ENCODE measurements around the gene FBXL15. TPM values are rescaled to one million over a fixed set of nuclear protein-coding genes. Genes with fewer than 3 reads are reported as not detected.

The FBXL15 gene
- total and polyA plus RNA-seq, 2 of the 4 experiments (the other 2 are of a cell fraction) = 3.0 to 8.4 TPM

GRCh38 chr10:102434394-102435132 lies 13.9 kb downstream of the FBXL15 start:
- no CpG with 5 or more reads among the region's 9 CpGs for WGBS, 2 experiments (ENCODE audit: extremely low coverage in 2 of 2, insufficient read length in 1 of 2)

More at GRCh38 chr10:102434394-102435132, 13.9 kb downstream of the FBXL15 start:
- Histone ChIP-seq H3K27ac (ENCODE audit: insufficient read depth, low read length) (peak overlapping the region; percentile 28; the same call in 1 of the 2 replicates), H3K4me3 (ENCODE audit: insufficient read depth, low read depth, low read length) (no peak overlapping the region), H3K4me2 (ENCODE audit: low read depth, low read length) (0 out of 2 replicates have a peak overlapping the region, but pooled peaks have one; percentile 11), H3K36me3 (ENCODE audit: control insufficient read depth, insufficient read depth, low read length) (no peaks in the 10 kb centered on the region), H2AFZ (replicated peaks; ENCODE audit: low read length, poor library complexity) (peak overlapping the region; percentile 85), H3K27me3 (ENCODE audit: control insufficient read depth, insufficient read depth, low read length) (no peaks in the 10 kb centered on the region), H2BK15ac (ENCODE audit: low read depth, low read length) (peak overlapping the region; percentile 61; the same call in 2 of the 3 replicates), H3K23ac (ENCODE audit: low read depth, low read length) (peak overlapping the region; percentile 49; the same call in 1 of the 2 replicates), H3K9me1 (ENCODE audit: insufficient read depth, low read length) (peaks cover 5% of the 10 kb centered on the region; the same call in 1 of the 2 replicates), H3K9me3 (ENCODE audit: control insufficient read depth, insufficient read depth, low read length) (no peaks in the 10 kb centered on the region), H2AK5ac (ENCODE audit: low read depth, low read length) (peak overlapping the region; percentile 48; the same call in 1 of the 2 replicates), H3K56ac (ENCODE audit: extremely low read depth, insufficient read depth, low read length) (no peak overlapping the region), H2BK20ac (ENCODE audit: low read depth, low read length) (peak overlapping the region; percentile 61), H2AK9ac (replicated peaks; ENCODE audit: low read depth, low read length, poor library complexity) (peak overlapping the region; percentile 57), H2BK5ac (ENCODE audit: low read depth, low read length, poor library complexity, severe bottlenecking) (peak overlapping the region; percentile 7), H4K20me1 (ENCODE audit: insufficient read depth, low read length) (no peaks in the 10 kb centered on the region), H3K14ac (replicated peaks; ENCODE audit: low read depth, low read length) (peak overlapping the region; percentile 62), H4K8ac (ENCODE audit: low read depth in 2 of 2, low read length in 2 of 2) (peak overlapping the region; percentile 34 to 94), H4K5ac (ENCODE audit: low read depth, low read length) (peak overlapping the region; percentile 93), H3K9ac (ENCODE audit: low read depth, low read length) (0 out of 2 replicates have a peak overlapping the region, but pooled peaks have one; percentile 19), H3K4me1 (ENCODE audit: control insufficient read depth, insufficient read depth, low read length) (peaks cover 13% of the 10 kb centered on the region), H3K18ac (ENCODE audit: low read depth, low read length) (peak overlapping the region; percentile 69), H3K79me1 (ENCODE audit: low read depth in 1 of 2, low read length in 2 of 2) (peaks cover 6 to 18% of the 10 kb centered on the region in 2 experiments; a peak in 3 of 4 replicates), H2BK120ac (ENCODE audit: low read depth, low read length) (peak overlapping the region; percentile 74; the same call in 1 of the 2 replicates), H4K91ac (ENCODE audit: insufficient read depth, low read depth, low read length) (peak overlapping the region; percentile 61; the same call in 1 of the 2 replicates), H3K4ac (ENCODE audit: low read depth, low read length) (peak overlapping the region; percentile 66)
- peak; percentile 64 for DNase-seq
- ATAC-seq (ENCODE audit: low read depth) = peak; percentile 6; the same call in 1 of the 2 replicates
- dilution Hi-C loops (cut with HindIII; ENCODE audit: low sequenced_read_pairs, unreplicated experiment) = no loop called here
- in situ Hi-C loops (cut with MboI; ENCODE audit: low sequenced_read_pairs) = no loop called here
- CTCF ChIA-PET = no interaction called here
- POLR2A ChIA-PET (ENCODE audit: unreplicated experiment) = interaction anchor here (0.6 kb wide), 1 partner anchor 18 kb away, joined by 5 read pairs; no protein-coding TSS in a partner anchor
- no TSS peak for BruUV-seq (replicated peaks)
- TF ChIP-seq FOS (IDR thresholded peaks at IDR 0.05; ENCODE audit: low read depth, low read length) (peak; percentile 38; the same call in 1 of the 2 replicates), CEBPB (IDR thresholded peaks at IDR 0.05; ENCODE audit: low read depth, low read length) (peak; percentile 99), CHD1 (IDR thresholded peaks at IDR 0.05; ENCODE audit: low read depth, low read length) (no peak)
- intact Hi-C loops (cut with micrococcal nuclease) = no loop called here
